SH-SY5Y (cell line): Measurements from ENCODE around the gene SMLR1.

Experiments
- GATA2 ChIP-seq: IDR thresholded peaks from 2 replicates; pipeline ENCODE4 v1.6.1; 2011; ENCODE audit warnings: mild to moderate bottlenecking, low read depth, low read length
- GATA3 ChIP-seq: IDR thresholded peaks from 2 replicates; pipeline ENCODE4 v1.6.1; 2011; ENCODE audit warnings: low read depth, mild to moderate bottlenecking, low read length, moderate library complexity

Gene SMLR1

GRCh38 chr6:130836055-130836640, 8.9 kb downstream of the SMLR1 start:
- TF ChIP-seq GATA3 (no peak), GATA2 (no peak)

GRCh38 chr6:130837067-130837466, 9.9 kb downstream of the SMLR1 start:
- TF ChIP-seq GATA3 (no peak), GATA2 (no peak)

- TF ChIP-seq GATA2: no peak
These were observed 11.1 kb downstream of the SMLR1 start for GRCh38 chr6:130838250-130838860.

GRCh38 chr6:130838951-130839350, 11.7 kb downstream of the SMLR1 start:
- no peak for TF ChIP-seq GATA3
- TF ChIP-seq GATA2: no peak

DNA sequence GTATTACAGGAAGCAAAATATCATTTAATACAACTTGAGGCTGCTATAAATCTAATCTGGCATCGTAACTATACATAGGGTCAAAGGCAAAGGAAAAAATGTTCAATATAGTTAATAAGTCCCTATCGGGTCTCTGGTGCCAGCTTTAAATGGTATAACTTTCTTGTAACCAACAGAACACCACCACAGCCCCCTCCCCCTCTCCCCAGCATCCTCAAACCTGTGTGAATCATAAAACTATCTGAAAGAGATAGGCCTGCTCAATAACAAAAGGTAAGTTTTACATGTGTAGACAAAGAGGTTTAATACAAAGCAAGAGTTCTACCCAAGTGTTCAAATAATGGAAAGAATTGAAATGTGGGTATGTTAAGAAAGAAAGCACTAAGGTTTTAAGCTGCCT, 12.2 kb downstream of the SMLR1 start:
- TF ChIP-seq GATA2: no peak
- TF ChIP-seq GATA3: no peak

GRCh38 chr6:130840050-130840449, 12.8 kb downstream of the SMLR1 start:
- TF ChIP-seq GATA2 (no peak), GATA3 (no peak)

GRCh38 chr6:130841128-130841728, 14.0 kb downstream of the SMLR1 start:
- TF ChIP-seq GATA3 (no peak), GATA2 (no peak)

DNA sequence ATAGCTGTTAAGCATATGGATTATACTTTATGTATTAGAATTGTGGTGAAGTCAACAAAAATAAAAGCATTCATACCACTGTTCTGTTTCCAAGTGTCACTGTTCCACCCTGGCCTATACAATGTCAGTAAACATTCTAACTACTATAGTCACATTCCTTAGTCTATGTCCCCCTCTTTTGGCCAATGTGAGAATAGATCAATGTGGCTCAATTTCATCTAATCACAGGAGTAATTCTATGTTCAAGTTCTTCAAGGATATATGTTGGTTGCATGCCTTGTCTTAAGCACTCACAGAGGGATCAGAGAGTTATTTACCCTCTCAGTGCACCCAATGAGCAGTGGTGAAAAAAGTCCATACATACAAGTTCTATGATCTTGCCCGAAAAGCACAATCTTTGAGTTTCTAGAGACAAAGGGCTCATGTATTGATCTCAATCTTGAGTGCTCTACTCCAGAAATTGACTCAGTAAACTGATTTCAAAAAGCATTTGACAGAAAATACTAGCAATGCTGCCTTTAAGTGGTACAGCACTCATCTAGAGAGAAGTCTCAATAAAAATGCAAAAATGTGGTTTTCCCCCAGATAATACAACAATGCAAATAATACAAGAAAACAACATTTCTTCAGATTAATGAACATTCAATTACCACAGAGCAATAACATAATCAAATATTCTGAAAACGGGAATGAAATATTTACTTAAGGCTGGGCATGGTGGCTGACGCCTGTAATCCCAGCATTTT, 16.5 kb downstream of the SMLR1 start:
- TF ChIP-seq GATA2: no peak
- TF ChIP-seq GATA3: no peak

GRCh38 chr6:130846501-130846900, 19.3 kb downstream of the SMLR1 start:
- TF ChIP-seq GATA3: no peak
- no peak for TF ChIP-seq GATA2

GRCh38 chr6:130847001-130847910, 20.1 kb downstream of the SMLR1 start:
- TF ChIP-seq GATA3 (no peak), GATA2 (no peak)

DNA sequence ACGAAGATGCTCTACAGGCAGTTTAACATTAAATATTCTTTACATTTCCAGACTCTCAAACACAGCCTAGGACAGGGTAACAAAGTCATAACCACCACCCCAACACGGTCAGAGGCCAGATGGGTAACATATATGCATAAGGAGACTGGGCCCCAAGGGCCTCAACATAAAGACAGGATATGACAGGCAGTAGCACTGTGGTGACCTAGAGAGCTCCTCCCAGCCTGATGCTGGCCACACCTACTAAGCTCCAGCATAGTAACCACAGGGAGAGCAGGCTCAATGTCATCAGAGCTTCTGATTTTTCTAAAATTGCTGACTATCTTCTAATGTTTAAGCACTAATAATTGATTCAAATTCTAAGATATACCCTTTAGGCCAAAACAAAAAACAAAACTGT, 21.7 kb downstream of the SMLR1 start:
- no peak for TF ChIP-seq GATA3
- no peak for TF ChIP-seq GATA2

- TF ChIP-seq GATA2: no peak
- TF ChIP-seq GATA3: no peak
These were observed 22.4 kb downstream of the SMLR1 start for GRCh38 chr6:130849594-130849993.

GRCh38 chr6:130851026-130851425, 23.8 kb downstream of the SMLR1 start:
- TF ChIP-seq GATA2 (no peak), GATA3 (no peak)

- TF ChIP-seq GATA3 (no peak), GATA2 (no peak)
These were observed 25.8 kb downstream of the SMLR1 start for GRCh38 chr6:130852844-130853554.

DNA sequence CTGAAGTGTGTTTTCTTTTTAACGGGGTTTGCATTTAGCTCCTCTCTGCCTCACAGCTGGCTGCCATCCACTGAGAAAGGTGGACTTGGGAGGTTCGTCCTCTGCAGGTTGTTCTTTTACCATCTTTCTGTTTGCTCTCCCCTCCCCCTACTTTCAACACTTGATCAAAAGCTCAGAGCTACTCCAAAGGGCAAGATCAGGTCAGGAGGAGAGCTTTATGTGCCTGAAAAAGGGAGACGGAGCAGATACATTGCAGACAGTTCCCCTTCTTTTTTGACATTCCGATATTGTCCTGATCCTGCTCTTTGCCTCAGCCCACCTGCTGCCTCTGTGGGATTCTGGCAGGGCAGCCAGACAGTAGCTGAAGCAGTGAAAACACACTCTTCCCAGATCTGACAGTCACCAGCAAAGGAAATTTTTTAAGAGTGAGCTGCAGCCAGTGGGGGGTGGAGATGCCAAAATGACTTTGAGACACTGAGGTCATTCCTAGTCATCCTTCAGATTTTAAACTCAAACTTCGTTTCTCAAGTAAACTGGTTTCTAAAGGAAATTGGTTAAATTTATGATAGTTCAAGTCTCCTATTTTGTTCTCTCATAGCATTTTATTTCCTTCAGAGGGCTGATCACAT, 26.5 kb downstream of the SMLR1 start:
- TF ChIP-seq GATA3 (no peak), GATA2 (no peak)
